Activated B cell treated with CpG ODN at 0.5 μM for 24 hours (primary cell): ENCODE measurements around the gene PKHD1. TPM values are rescaled to one million over a fixed set of nuclear protein-coding genes. Genes with fewer than 3 reads are reported as not detected.

Experiments
- ATAC-seq: fragments of 200-7000 bp; cut with Tn5 transposase; one replicate; pipeline ENCODE4 v1.10.0; 2021; ENCODE audit warnings: low read depth, mild to moderate bottlenecking, moderate library complexity
- CTCF ChIA-PET: fragments of 350-600 bp; sonication (Branson Sonifier 250); formaldehyde crosslinking; loops from one replicate; lab custom pipeline; 2021; ENCODE audit warnings: antibody characterized with exemption; lab: Charles Lee
- POLR2A ChIA-PET: fragments of 350-600 bp; sonication (Branson Sonifier 250); formaldehyde crosslinking; loops from one replicate; lab custom pipeline; 2021; ENCODE audit warnings: antibody characterized with exemption; lab: Charles Lee
- DNase-seq: peaks from one replicate; pipeline ENCODE4 v3.0.0; 2022
- H3K27ac Mint-ChIP-seq: one replicate; pipeline ENCODE4 v1.8.0; 2020; ENCODE audit warnings: mixed read lengths
- H3K27me3 Mint-ChIP-seq: one replicate; pipeline ENCODE4 v1.8.0; 2021; ENCODE audit warnings: mixed read lengths
- H3K36me3 Mint-ChIP-seq: one replicate; pipeline ENCODE4 v1.8.0; 2021; ENCODE audit warnings: low read depth, mixed read lengths
- H3K4me1 Mint-ChIP-seq: one replicate; pipeline ENCODE4 v1.8.0; 2021; ENCODE audit warnings: mixed read lengths
- H3K4me3 Mint-ChIP-seq: one replicate; pipeline ENCODE4 v1.8.0; 2020; ENCODE audit warnings: mild to moderate bottlenecking, mixed read lengths
- H3K9me3 Mint-ChIP-seq: one replicate; pipeline ENCODE4 v1.8.0; 2020; ENCODE audit warnings: mixed read lengths
- CTCF ChIP-seq: fragments of 200-600 bp; IDR thresholded peaks from one replicate; pipeline ENCODE4 v1.8.0; 2022; ENCODE audit warnings: antibody characterized with exemption, mild to moderate bottlenecking
- intact Hi-C: fragments of 100-400 bp; cut with micrococcal nuclease; formaldehyde crosslinking; loops from one replicate; pipeline ENCODE4 v1.15.1; 2024
- total RNA-seq: library from RNA; stranded (reverse); gene quantifications from 2 replicates; pipeline ENCODE4 v1.2.3, GENCODE V29; 2022

Gene PKHD1
- total RNA-seq, 1 donor from 2014 or later = not detected

- H3K9me3 Mint-ChIP-seq = no peaks in the 10 kb centered on the region
- H3K4me3 Mint-ChIP-seq = no peak overlapping the region
- no peak for TF ChIP-seq CTCF
- CTCF ChIA-PET = interaction anchor here (1.5 kb wide), 1 partner anchor 9 kb away, joined by 5 read pairs; no protein-coding TSS in a partner anchor
- POLR2A ChIA-PET = no interaction called here
- H3K36me3 Mint-ChIP-seq = no peaks in the 10 kb centered on the region
- no peaks in the 10 kb centered on the region for H3K27me3 Mint-ChIP-seq
- intact Hi-C loops = no loop called here
- ATAC-seq (no peak), DNase-seq (no peak)
- H3K27ac Mint-ChIP-seq = no peak overlapping the region
- H3K4me1 Mint-ChIP-seq = peaks cover 5% of the 10 kb centered on the region
These were observed 74.4 kb downstream of the PKHD1 start for GRCh38 chr6:52013035-52013434.

GRCh38 chr6:52012582-52012981 is 74.8 kb downstream of the PKHD1 start:
- Mint-ChIP-seq H3K4me3 (no peak overlapping the region), H3K36me3 (no peaks in the 10 kb centered on the region), H3K4me1 (peaks cover 5% of the 10 kb centered on the region), H3K27me3 (no peaks in the 10 kb centered on the region), H3K27ac (no peak overlapping the region), H3K9me3 (no peaks in the 10 kb centered on the region)
- DNase-seq (no peak), ATAC-seq (no peak)
- CTCF ChIA-PET = interaction anchor here (0.8 to 1.5 kb wide), 2 partner anchors 9 to 12 kb away, joined by 3 to 5 read pairs; no protein-coding TSS in a partner anchor
- TF ChIP-seq CTCF = no peak
- POLR2A ChIA-PET = no interaction called here
- intact Hi-C loops = no loop called here

- no peak for ATAC-seq
- H3K9me3 Mint-ChIP-seq = peaks cover 6% of the 10 kb centered on the region
- POLR2A ChIA-PET = no interaction called here
- peaks cover 2% of the 10 kb centered on the region for H3K4me1 Mint-ChIP-seq
- intact Hi-C loops = no loop called here
- CTCF ChIA-PET = interaction anchor here (0.6 to 1.4 kb wide), 2 partner anchors 9 to 74 kb away, joined by 3 to 5 read pairs; no protein-coding TSS in a partner anchor
- H3K27ac Mint-ChIP-seq = no peak overlapping the region
- no peaks in the 10 kb centered on the region for H3K36me3 Mint-ChIP-seq
- TF ChIP-seq CTCF = no peak
- no peak for DNase-seq
- no peaks in the 10 kb centered on the region for H3K27me3 Mint-ChIP-seq
- H3K4me3 Mint-ChIP-seq = no peak overlapping the region
These were observed 76.6 kb downstream of the PKHD1 start for GRCh38 chr6:52010806-52011205.

- H3K4me3 Mint-ChIP-seq = no peak overlapping the region
- no peaks in the 10 kb centered on the region for H3K4me1 Mint-ChIP-seq
- no peak overlapping the region for H3K27ac Mint-ChIP-seq
- TF ChIP-seq CTCF = no peak
- POLR2A ChIA-PET = no interaction called here
- no peaks in the 10 kb centered on the region for H3K27me3 Mint-ChIP-seq
- ATAC-seq = no peak
- peaks cover 6% of the 10 kb centered on the region for H3K9me3 Mint-ChIP-seq
- H3K36me3 Mint-ChIP-seq = no peaks in the 10 kb centered on the region
- intact Hi-C loops = no loop called here
- no peak for DNase-seq
- CTCF ChIA-PET = interaction anchor here (0.6 to 1.4 kb wide), 2 partner anchors 10 to 74 kb away, joined by 3 to 5 read pairs; no protein-coding TSS in a partner anchor
These were observed 77.3 kb downstream of the PKHD1 start for GRCh38 chr6:52010145-52010544.

- DNase-seq (no peak), ATAC-seq (no peak)
- Mint-ChIP-seq H3K4me1 (no peaks in the 10 kb centered on the region), H3K27ac (no peak overlapping the region), H3K9me3 (peaks cover 6% of the 10 kb centered on the region), H3K4me3 (no peak overlapping the region), H3K27me3 (no peaks in the 10 kb centered on the region), H3K36me3 (no peaks in the 10 kb centered on the region)
- CTCF ChIA-PET = interaction anchor here (1.4 kb wide), 1 partner anchor 11 kb away, joined by 5 read pairs; no protein-coding TSS in a partner anchor
- TF ChIP-seq CTCF = no peak
- intact Hi-C loops = no loop called here
- POLR2A ChIA-PET = no interaction called here
These were observed 77.8 kb downstream of the PKHD1 start for GRCh38 chr6:52009466-52010140.
